ENCODE results near the gene IGSF3. TPM values are rescaled to one million over a fixed set of nuclear protein-coding genes. Genes with fewer than 3 reads are reported as not detected.

The IGSF3 gene
- polyA plus RNA-seq, 1 donor (not counting 4 experiments of a cell fraction or from before 2014, with no cell fraction given), result 47.4 TPM

DNA sequence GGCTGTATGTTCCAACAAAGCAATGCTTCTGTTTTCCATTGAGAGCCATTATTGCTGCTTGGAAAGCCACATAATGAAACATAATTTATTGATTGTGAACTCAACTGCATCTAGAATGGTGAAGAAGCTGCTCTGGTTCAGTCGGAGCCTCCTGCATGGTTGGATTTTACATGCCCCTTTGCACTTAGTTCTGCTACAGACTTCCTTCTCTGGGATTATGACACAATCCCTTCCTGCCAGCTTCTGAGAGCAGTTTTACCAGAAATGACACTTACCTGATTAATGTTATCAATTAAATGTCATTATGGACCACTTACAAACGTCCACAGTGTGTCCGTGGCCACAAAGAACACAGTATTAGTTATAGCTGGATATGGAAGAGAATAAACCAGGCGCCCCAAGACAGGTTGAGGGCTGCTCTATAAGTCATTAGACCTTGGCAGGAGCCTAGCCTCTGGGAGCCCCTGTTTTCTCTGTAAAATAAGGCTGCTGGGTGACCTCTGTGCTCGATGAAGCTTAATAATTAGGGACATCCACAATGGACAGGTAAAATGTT is 89.7 kb downstream of the IGSF3 start:
- Histone ChIP-seq H3K79me2 (ENCODE audit: control insufficient read depth, insufficient read depth, low read length) (no peaks in the 10 kb centered on the region), H2AFZ (ENCODE audit: control insufficient read depth, low read length) (no peak overlapping the region), H3K27me3 (ENCODE audit: control insufficient read depth, extremely low read depth, insufficient read depth, low read length) (no peaks in the 10 kb centered on the region), H3K4me1 (ENCODE audit: control insufficient read depth, extremely low read depth, insufficient read depth, low read length) (no peaks in the 10 kb centered on the region), H4K20me1 (ENCODE audit: control insufficient read depth, extremely low read depth, insufficient read depth, low read length) (no peaks in the 10 kb centered on the region), H3K9ac (ENCODE audit: control insufficient read depth, extremely low read depth, insufficient read depth, low read length) (no peak overlapping the region), H3K9me1 (ENCODE audit: control insufficient read depth, extremely low read depth, insufficient read depth, low read length) (no peaks in the 10 kb centered on the region), H3K4me2 (ENCODE audit: control insufficient read depth, extremely low read depth, insufficient read depth, low read depth, low read length) (no peak overlapping the region), H3K4me3 (ENCODE audit: control insufficient read depth in 2 of 3, extremely low read depth in 1 of 3, insufficient read depth in 2 of 3, low read depth in 1 of 3, low read length in 3 of 3) (no peak overlapping the region), H3K36me3 (ENCODE audit: control insufficient read depth in 2 of 2, extremely low read depth in 1 of 2, insufficient read depth in 2 of 2, low read length in 2 of 2) (peaks cover 11 to 20% of the 10 kb centered on the region in 2 experiments), H3K9me3 (ENCODE audit: control insufficient read depth, low read depth, low read length) (no peaks in the 10 kb centered on the region), H3K27ac (ENCODE audit: control insufficient read depth, insufficient read depth, low read length) (no peak overlapping the region)
- dilution Hi-C loops (cut with MboI; ENCODE audit: extremely low pct_ligation_motif_present, low sequenced_read_pairs), result no loop called here
- DNase-seq (ENCODE audit: low read depth, low spot score) (no peak), FAIRE-seq (no peak)
- no peak for TF ChIP-seq EZH2 (IDR thresholded peaks at IDR 0.05; ENCODE audit: low read length)
- TF ChIP-seq, protein P1, sequence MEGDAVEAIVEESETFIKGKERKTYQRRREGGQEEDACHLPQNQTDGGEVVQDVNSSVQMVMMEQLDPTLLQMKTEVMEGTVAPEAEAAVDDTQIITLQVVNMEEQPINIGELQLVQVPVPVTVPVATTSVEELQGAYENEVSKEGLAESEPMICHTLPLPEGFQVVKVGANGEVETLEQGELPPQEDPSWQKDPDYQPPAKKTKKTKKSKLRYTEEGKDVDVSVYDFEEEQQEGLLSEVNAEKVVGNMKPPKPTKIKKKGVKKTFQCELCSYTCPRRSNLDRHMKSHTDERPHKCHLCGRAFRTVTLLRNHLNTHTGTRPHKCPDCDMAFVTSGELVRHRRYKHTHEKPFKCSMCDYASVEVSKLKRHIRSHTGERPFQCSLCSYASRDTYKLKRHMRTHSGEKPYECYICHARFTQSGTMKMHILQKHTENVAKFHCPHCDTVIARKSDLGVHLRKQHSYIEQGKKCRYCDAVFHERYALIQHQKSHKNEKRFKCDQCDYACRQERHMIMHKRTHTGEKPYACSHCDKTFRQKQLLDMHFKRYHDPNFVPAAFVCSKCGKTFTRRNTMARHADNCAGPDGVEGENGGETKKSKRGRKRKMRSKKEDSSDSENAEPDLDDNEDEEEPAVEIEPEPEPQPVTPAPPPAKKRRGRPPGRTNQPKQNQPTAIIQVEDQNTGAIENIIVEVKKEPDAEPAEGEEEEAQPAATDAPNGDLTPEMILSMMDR (optimal IDR thresholded peaks at IDR 0.05 in 1 of 3, IDR thresholded peaks at IDR 0.05 in 1 of 3, conservative IDR thresholded peaks at IDR 0.05 in 1 of 3; ENCODE audit: extremely low read depth in 1 of 3, insufficient read depth in 2 of 3, low read length in 3 of 3), result no peak

DNA sequence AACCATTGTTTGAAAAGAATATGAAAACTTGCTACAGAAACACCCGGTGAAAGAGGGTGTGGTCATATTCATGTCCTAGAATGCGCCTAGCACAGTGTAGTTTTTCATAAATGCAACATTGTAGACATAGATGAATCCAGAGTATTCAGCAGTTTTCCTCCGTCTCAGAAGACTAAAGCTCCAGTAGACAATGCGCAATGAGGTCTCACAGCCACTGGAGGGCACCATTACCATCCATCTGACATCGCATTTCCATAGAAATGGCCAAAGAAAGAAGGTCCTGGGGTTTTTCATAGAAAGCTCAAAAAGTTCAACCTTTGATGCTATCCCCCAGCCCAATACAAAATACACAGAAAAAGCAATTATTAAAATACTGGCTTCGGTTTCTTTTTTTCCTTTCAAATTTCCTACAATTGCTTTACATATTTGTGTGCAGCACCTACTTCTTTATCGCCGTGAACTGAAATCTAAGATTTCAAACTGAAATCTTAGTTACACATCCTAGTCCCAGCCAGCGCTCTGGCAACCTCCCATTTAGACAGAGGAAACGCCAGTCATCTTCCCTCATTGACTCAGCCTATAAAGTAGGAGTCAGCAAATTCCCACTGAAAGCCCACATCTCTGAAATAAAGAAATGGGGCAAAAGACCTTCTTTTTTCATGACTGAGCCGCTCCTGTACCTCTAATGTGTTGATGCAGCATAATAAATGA is 92.8 kb downstream of the IGSF3 start:
- Histone ChIP-seq H3K4me3 (ENCODE audit: control insufficient read depth in 2 of 3, extremely low read depth in 1 of 3, insufficient read depth in 2 of 3, low read depth in 1 of 3, low read length in 3 of 3) (no peak overlapping the region), H3K27me3 (ENCODE audit: control insufficient read depth, extremely low read depth, insufficient read depth, low read length) (no peaks in the 10 kb centered on the region), H3K9me3 (ENCODE audit: control insufficient read depth, low read depth, low read length) (no peaks in the 10 kb centered on the region), H3K27ac (ENCODE audit: control insufficient read depth, insufficient read depth, low read length) (no peak overlapping the region), H3K79me2 (ENCODE audit: control insufficient read depth, insufficient read depth, low read length) (peaks cover 4% of the 10 kb centered on the region), H3K4me2 (ENCODE audit: control insufficient read depth, extremely low read depth, insufficient read depth, low read depth, low read length) (no peak overlapping the region), H3K4me1 (ENCODE audit: control insufficient read depth, extremely low read depth, insufficient read depth, low read length) (peaks cover 10% of the 10 kb centered on the region), H3K9ac (ENCODE audit: control insufficient read depth, extremely low read depth, insufficient read depth, low read length) (no peak overlapping the region), H4K20me1 (ENCODE audit: control insufficient read depth, extremely low read depth, insufficient read depth, low read length) (no peaks in the 10 kb centered on the region), H2AFZ (ENCODE audit: control insufficient read depth, low read length) (no peak overlapping the region), H3K9me1 (ENCODE audit: control insufficient read depth, extremely low read depth, insufficient read depth, low read length) (no peaks in the 10 kb centered on the region), H3K36me3 (ENCODE audit: control insufficient read depth in 2 of 2, extremely low read depth in 1 of 2, insufficient read depth in 2 of 2, low read length in 2 of 2) (peaks cover 6 to 17% of the 10 kb centered on the region in 2 experiments)
- FAIRE-seq, result peak; percentile 44
- dilution Hi-C loops (cut with MboI; ENCODE audit: extremely low pct_ligation_motif_present, low sequenced_read_pairs), result no loop called here
- TF ChIP-seq EZH2 (IDR thresholded peaks at IDR 0.05; ENCODE audit: low read length), result no peak
- TF ChIP-seq, protein P1 (optimal IDR thresholded peaks at IDR 0.05 in 1 of 3, IDR thresholded peaks at IDR 0.05 in 1 of 3, conservative IDR thresholded peaks at IDR 0.05 in 1 of 3; ENCODE audit: extremely low read depth in 1 of 3, insufficient read depth in 2 of 3, low read length in 3 of 3), result peak; percentile 73 to 86 (median 85)
- no peak for DNase-seq (ENCODE audit: low read depth, low spot score)

Measured in keratinocyte (primary cell).